ENCODE data around the gene ARHGEF1. TPM values are rescaled to one million over a fixed set of nuclear protein-coding genes. Genes with fewer than 3 reads are reported as not detected.

The ARHGEF1 gene
- total RNA-seq = 41.0 and 45.1 TPM in 2 replicates

GRCh38 chr19:41882568-41883462 is at the start of gene ARHGEF1:
Gene ARHGEF1 (plus strand): TSS chr19:41883184. CDS start chr19:41888083, 4,899 bp downstream.

GRCh38 chr19:41844601-41845000 is 38.4 kb upstream of the ARHGEF1 start, which contains the start of gene LYPD4:
Gene LYPD4 (minus strand): TSS chr19:41844683. CDS start chr19:41839285, 5,398 bp downstream.

GRCh38 chr19:41845001-41845050 is 38.2 kb upstream of the ARHGEF1 start, which contains the start of gene DMRTC2:
Gene DMRTC2 (plus strand): TSS chr19:41845042. CDS start chr19:41847429, 2,387 bp downstream.

GRCh38 chr19:41859618-41860418 is 23.2 kb upstream of the ARHGEF1 start, which contains the start of gene RPS19:
Gene RPS19 (plus strand): TSS chr19:41860255. CDS start chr19:41860775, 520 bp downstream.

GRCh38 chr19:41876847-41877832 is 5.8 kb upstream of the ARHGEF1 start, which contains the start of gene CD79A:
Gene CD79A (plus strand): TSS chr19:41877279. CDS start chr19:41877305, 26 bp downstream.

GRCh38 chr19:41928221-41928683 is 45.3 kb downstream of the ARHGEF1 start, which contains the start of gene ERFL:
Gene ERFL (minus strand): TSS chr19:41928449. CDS start chr19:41912919, 15,530 bp downstream.

Other genes starting within 250 kb of the ARHGEF1 start
- not detected in 2 replicates for gene CEACAM7, start 194.9 kb upstream of the ARHGEF1 start, total RNA-seq
- not detected in 2 replicates for gene CEACAM5, start 174.6 kb upstream of the ARHGEF1 start, total RNA-seq
- not detected in 2 replicates for gene CEACAM6, start 127.7 kb upstream of the ARHGEF1 start, total RNA-seq
- not detected in 2 replicates for gene CEACAM3, start 86.6 kb upstream of the ARHGEF1 start, total RNA-seq
- not detected in 2 replicates for gene LYPD4, start 38.5 kb upstream of the ARHGEF1 start, total RNA-seq
- gene DMRTC2, start 38.1 kb upstream of the ARHGEF1 start, total RNA-seq = not detected in 2 replicates
- 2,258 and 2,371 TPM in 2 replicates for gene RPS19, start 22.9 kb upstream of the ARHGEF1 start, total RNA-seq
- 0.09 TPM in 2 replicates for gene CD79A, start 5.9 kb upstream of the ARHGEF1 start, total RNA-seq
- gene ERFL, start 45.3 kb downstream of the ARHGEF1 start, total RNA-seq = under 0.01 TPM in 1 of 2 replicates, not detected in the other
- gene RABAC1, start 76.1 kb downstream of the ARHGEF1 start, total RNA-seq = 189 and 201 TPM in 2 replicates
- gene ATP1A3, start 111.0 kb downstream of the ARHGEF1 start, total RNA-seq = under 0.01 TPM in 1 of 2 replicates, not detected in the other
- gene GRIK5, start 187.0 kb downstream of the ARHGEF1 start, total RNA-seq = 0.09 and 0.18 TPM in 2 replicates
- 9.9 and 10.3 TPM in 2 replicates for gene ZNF574, start 193.0 kb downstream of the ARHGEF1 start, total RNA-seq
- 0.19 and 0.27 TPM in 2 replicates for gene POU2F2, start 249.3 kb downstream of the ARHGEF1 start, total RNA-seq

All from endothelial cell of coronary artery (primary cell).